ENCODE results near the gene MBOAT1.
A peak's percentile ranks its signal among the peaks of the same experiment; 100 is the strongest.

The MBOAT1 gene

DNA sequence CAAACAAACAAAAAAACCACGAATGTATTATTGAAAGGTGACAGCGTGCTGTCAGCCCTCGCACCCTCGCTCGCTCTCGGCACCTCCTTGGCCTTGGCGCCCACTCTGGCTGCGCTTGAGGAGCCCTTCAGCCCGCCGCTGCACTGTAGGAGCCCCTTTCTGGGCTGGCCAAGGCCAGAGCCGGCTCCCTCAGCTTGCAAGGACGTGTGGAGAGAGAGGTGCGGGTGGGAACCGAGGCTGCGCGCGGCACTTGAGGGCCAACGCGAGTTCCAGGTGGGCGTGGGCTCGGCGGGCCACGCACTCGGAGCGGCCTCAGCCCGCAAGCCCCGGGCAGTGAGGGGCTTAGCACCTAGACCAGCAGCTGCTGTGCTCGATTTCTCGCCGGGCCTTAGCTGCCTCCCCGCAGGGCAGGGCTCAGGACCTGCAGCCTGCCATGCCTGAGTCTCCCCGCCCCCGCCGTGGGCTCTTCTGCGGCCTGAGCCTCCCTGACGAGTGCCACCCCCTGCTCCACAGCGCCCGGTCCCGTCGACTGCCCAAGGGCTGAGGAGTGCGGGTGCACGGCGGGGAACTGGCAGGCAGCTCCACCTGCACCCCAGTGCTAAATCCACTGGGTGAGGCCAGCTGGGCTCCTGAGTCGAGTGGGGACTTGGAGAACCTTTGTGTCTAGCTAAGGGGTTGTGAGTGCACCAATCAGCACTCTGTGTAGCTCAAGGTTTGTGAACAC lies 20.9 kb upstream of the MBOAT1 start:
- no peak for DNase-seq

DNA sequence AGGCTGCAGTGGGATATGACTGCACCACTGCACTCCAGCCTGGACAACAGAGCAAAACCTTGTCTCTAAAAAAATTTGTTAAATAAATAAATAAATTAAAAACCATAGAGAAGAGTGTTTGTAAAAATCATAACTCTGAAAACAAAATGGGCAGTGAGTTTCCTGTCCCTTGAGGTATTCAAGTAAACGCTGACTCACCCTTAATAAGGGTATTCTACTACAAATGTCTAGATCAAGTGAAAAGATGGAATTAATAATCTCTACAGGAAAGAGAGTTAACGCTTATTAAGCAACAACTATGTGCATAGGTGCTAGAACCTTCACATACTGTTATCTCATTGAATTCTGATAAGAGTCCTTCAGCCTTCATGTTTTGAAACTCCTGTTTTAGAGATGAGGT lies 19.9 kb upstream of the MBOAT1 start:
- no peak for DNase-seq

DNA sequence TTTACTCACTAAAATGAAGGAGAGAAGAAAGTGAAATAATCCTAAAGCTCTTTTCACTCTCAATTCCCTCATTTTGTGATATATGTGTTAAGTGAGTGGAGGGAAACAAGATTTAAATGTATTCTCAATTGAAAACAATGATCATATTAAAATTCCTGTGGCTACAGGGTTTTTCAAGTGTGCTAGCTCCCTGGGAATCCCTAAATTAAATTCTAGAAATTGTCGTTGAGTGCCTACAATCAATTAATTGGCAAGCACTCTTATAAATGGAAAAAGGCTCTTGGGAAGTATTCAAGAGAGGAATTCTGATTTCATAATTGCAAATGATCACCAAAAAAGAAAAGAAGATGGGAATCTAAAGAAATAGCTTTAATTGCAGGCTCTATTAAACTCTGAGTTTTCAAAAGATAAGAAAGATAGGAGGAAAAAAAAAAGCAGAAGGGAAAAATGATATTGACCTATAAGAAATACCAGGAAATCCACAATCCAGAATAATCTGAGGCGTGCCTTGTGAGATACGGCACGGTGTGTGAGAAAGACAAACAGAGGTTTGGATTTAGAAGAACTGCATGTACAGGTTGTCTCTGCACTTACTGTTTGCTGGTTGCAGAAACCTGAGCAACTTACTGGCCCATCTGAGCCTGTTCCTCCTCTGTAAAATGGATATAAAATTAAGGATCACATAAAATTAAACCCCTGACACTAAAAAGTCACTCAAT lies 18.3 kb upstream of the MBOAT1 start:
- DNase-seq, result no peak

DNA sequence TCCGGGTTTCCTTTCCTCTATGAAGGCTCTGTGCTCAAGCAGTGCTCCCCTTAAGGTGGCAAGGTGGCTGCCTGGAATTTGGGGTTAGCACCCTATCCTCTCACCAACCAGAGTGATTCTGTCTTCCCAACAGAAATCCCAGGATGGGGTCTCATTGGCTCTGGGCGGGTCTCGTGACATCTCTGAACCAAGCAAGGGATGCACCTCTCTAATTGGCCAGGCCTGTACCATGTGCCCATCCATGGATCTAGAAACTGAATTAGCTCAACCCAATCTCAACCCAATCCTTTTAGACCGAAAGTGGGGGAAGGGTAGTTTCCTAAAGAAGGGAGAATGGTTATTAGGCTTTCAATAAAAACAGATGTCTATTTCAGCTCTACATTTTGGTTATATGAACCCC lies 17.6 kb upstream of the MBOAT1 start:
- DNase-seq, result no peak

DNA sequence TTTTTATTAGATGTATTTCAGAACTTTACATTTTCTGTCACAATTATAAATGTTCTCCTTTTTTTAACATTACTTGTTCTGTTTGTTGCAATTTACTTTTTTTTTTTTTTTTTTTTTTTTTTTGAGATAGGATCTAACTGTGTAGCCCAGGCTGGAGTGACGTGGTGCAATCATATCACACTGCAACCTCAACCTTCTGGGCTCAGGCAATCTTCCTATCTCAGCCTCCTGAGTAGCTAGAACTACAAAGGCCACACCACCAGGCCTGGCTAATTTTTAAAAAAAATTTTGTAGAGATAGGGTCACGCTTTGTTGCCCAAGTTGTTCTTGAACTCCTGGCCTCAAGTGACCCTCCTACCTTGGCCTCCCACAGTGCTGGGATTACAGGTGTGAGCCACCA lies 15.1 kb upstream of the MBOAT1 start:
- DNase-seq, result no peak

DNA sequence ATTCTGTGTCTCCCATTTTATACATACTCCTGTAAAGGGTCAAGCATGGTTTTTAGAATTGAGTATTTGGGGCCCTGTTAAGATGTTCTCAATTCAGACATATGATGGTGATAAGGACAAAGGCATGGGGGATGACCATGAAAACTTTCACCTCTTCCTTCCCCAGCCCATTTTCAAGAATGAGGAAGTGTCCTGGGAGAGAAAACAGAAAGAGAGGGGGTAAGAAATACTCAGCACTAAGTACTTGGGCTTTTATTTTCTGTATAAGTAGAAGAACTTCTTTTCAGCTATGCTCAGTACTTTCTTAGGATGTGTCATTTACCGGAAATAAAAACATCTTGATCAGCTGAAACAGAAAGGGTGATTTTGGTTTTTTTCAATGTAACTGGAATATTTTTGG lies 10.9 kb upstream of the MBOAT1 start:
- peak; percentile 43 to 52 for DNase-seq

DNA sequence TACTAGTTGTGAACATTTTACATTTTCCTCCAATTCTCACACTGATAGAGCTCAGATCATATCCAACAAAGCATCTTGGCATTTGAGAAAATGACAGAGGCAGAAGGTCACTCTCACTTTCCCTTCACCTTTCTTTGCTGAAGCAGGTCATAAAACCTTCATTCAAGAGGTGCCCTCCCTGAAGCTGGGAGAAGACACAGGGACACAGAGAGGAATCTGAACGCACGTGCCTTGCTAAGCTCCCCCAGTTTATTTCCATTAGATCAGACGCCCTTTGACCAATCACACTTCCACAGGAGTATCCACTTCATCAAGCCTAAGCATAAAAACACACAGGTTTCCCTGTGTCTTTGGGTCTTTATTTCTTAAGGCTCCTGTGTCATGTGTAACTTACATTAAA lies 9.2 kb upstream of the MBOAT1 start:
- no peak for DNase-seq

DNA sequence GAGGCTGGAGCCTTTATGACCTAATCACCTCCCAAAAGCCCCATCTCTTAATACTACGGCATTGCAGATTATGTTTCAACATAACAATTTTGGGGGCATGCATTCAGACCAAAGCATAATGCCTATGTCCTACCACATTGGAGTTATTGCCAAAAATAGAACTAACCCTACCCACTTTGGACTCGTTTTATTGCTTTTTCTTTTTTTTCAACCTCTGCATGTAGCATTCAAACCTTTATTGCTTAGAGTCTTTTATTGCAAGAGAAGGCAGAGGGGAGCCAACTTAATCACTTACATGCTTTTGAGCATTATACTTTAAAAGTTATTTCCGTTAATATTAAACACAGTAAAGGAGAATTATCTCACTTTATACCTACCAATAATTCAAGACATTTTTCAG lies 8.1 kb upstream of the MBOAT1 start:
- DNase-seq, result no peak

DNA sequence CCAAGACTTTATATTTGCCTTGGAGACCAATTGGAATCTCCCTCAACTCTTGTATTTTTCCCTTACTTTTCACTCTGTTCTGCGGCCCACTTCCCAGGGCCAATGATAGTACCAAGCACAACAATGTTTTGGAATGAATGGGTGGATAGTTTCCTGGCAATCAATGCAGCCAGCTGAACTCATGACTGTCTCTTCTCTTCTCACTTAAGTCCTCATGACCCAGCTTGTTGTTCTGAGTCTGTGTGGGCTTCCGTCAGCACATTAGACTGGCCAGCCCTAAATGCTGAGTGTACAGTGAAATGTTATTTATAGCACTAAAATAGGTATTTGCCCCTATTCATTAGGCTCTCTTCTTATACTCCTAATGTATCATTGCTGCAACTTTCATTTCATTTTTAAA lies 5.6 kb upstream of the MBOAT1 start:
- DNase-seq, result no peak

DNA sequence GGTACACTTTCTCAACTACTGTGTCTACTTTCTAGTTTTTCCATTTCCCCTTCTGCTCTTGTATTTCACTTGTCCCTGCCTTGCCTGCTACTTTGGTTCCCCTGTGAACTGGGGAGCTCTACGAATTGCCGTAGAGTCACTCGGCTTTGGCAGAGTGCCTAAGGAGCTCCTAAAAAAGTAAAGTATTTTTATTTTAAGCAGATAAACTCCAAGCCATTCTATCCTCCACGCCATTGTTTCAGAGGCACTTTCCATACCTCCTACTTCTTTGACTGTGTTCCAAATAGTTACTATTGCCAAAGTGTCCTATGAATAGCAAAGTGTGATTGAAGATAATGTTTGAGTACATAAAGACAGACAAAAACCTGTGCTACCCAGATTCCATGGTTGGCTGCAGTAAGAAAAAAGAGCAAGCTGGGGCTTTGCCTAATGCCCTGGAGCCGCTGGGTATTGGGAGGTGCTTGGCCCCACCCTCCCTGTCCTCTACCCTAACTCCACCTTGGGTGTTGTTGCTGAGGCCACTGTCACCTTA lies 5.1 kb upstream of the MBOAT1 start:
- DNase-seq, result no peak

DNA sequence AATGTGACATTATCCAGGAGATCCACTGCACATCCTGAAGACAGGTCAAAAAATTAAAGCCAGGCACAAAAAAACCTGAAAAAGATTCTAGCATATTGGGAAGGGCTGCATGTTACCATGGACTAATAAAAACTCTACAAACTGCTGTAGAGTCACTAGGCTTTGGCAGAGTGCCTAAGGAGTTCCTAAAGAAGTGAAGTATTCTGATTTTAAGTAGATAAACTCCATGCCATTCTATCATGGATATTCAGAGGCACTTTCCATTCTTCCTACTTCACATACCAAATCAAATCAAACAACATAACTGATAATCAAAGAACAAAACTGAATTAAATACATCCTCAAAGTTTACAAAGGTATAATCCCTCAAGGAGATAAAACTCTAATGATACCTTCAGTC lies 3.0 kb upstream of the MBOAT1 start:
- DNase-seq, result no peak

DNA sequence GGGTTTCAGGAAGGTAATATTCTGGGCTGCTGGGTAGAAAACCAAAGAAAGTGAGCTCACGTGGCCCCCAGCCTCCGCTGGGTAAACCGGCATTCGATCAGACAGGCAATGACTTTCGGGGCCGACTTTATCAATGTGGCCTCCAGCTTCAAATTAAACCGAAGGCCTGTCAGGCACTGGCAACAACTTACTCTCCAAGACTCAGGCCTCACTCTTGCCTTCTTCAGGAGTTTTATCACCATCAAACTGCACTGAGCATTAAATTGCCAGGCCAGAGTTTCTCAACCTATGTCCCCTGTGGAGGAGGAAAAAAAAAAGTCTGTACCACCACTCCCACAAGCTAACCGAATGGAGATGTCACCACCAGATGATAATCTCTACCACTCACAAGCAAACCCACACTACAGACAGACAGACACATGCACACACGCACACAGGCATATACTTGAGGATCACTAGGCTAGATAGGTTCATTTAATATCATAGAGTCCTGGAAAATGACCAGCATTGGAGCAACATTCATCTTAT lies 1.1 kb upstream of the MBOAT1 start:
- DNase-seq, result peak; percentile 29 to 36

DNA sequence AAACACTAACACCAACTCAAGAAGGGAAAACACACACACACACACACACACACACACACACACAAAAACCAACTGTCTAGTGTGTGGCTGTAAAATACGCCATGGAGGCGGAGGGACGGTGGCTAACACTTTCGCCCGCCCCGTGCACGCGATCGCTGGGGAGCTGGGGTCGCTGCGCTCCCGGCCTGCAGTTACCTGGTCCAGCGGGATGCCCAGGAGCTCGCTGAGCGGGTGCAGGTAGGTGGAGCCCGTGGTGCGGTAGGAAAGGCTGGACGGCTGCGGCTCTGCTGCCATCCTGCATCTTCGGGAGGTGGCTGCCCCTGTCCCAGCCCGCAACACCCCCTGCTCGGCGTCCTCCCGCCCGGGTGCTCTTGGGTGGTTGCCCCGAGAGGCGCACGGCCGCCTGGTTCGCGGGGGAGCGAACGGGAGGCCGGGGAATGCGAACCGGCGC lies 303 bp downstream of the MBOAT1 start:
- peak in 1 of 2 experiments; percentile 51 for DNase-seq

DNA sequence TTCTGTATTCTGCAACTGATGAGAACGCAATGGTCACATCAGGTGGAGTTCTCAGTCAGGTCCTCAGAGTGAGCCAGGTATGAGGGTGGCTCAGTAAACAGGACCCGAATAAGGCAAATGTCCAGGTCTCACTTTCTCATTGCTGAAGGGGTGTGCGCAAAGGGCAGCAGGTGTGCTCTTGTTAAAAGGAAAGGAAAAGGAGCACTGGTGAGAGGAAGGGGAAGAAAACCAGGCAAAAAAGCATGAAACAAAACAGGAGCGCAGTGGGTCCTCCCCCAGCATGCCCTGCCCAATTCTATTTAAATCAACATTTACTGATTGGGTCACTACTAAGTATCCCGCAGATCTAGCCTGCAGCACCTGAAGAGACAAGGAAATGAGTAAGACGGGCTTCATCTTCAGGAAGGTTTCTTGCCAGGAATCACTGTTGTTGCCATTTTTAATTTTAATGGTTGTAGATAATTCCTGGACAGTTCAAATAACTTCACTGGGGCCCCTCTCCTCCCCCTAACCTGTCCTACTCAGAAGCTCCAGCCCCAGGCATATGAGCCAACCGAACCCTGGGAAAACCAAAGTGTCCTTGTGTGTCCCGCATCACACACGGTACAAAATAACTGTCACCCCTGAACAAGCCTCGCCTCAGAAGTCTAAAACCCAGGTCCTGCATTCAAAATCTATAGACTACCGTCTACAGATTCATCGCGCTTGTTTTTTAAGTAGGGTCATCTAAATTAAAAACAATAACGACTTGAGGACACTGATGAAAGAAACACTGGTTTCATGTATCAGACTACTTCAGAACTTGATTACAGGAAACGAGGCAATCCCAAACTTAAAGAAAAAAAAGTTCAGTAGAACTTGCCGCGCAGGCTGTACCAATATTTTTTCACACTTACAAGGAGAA lies 980 bp downstream of the MBOAT1 start:
- peak; percentile 39 to 40 for DNase-seq

DNA sequence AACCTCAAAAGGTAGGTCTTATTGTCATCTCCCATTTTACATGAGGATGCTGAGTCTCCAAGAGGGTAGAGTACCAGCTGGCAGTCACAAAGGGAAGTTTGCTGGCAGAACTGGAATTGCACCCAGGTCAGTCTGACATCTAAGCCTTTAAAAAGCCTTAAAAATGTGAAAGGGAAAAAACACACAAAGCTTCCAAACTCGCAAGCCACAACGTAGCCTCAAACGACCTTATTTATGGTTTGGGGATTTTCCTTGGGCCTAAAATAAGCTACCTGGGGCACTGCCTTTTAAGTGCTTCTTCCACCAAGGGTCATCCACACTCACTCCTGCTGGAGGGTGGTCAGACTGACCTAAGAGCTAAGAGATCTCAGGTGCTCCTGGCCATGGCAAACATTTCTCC lies 2.1 kb downstream of the MBOAT1 start:
- DNase-seq, result no peak

DNA sequence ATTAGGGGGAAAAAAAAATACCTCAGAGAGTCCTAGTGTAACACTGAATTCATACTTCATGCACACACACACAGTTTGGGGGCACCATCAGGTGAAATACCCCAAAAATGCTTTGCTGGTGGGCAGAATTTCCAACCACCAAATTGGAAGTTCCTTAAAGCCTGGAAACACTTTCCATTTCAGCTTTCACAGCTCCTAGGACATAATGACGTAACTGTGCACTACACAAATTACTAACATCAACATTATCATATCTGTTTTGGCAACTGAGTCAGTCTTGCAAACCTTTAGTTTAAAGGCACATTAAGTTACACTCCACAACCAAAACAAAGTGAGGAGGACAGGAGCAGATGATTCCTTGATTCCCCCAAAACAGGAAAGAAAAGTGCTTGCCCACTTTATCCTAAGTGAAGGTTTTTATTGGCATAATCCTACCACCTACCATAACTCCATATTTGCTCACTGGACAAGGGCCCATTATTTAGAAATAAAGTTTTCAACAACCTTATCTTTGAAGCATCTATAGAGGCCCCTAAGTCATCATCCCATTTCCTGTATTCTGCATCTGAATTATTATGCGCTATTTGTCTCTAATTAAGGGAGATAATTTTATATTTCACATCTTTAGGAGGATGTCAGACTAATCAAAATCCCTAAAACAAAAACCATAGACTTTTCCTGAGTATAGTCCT lies 3.4 kb downstream of the MBOAT1 start:
- DNase-seq, result no peak

DNA sequence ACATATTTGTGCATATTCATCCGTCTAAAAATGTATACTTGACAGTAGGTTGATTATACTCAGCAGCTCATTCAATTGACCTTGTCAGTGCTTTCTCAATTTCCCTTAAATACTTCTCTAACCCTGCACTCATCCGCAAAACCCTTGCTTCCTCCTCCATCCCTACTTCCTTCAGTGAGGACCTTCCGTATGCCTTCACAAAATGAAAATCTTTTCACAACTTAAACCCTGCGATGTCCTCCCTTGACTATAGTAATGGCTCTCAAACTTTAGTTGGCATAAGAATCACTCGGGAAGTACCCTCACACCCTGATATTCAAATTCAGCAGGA lies 5.2 kb downstream of the MBOAT1 start:
- DNase-seq, result no peak

DNA sequence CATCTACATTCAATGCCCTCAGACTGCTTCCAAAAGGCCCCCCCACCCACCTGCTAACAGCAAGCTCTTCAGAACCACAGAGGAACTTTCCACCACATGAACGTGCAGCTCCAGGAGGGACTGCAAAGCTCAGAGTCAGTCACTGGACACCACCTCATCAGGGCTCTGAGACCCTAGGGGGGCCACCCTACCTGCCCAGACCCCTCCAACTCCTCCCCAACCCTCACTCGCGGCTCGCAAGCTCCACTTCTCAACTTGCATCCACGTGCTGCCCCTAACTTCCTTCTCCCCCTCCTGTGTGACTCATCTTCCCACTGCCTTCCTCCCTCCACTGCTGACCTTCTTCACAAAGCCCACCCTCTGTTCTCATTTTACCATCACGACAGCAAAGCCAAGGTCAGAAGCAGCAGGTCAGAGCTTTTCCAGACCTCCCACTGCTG lies 6.5 kb downstream of the MBOAT1 start:
- peak; percentile 23 to 36 for DNase-seq

DNA sequence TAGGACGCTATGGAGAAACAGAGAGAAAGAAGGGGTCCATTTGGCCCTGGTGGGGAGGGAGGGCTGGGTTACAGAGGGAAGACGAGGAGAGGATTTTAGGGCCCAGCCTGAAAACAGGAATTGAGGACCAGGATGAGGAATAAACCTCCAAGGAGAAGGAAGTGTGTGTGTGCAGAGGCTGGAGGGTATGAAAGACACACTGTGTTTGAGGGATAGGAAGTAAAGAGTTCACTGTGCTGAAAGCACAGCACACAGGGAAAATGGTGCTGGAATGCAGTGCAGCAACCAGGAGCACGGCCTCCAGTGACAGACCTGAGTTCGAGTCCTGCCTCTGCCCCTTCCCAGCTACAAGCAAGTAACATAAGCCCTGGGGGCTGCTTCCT lies 7.8 kb downstream of the MBOAT1 start:
- peak; percentile 7 to 13 for DNase-seq

DNA sequence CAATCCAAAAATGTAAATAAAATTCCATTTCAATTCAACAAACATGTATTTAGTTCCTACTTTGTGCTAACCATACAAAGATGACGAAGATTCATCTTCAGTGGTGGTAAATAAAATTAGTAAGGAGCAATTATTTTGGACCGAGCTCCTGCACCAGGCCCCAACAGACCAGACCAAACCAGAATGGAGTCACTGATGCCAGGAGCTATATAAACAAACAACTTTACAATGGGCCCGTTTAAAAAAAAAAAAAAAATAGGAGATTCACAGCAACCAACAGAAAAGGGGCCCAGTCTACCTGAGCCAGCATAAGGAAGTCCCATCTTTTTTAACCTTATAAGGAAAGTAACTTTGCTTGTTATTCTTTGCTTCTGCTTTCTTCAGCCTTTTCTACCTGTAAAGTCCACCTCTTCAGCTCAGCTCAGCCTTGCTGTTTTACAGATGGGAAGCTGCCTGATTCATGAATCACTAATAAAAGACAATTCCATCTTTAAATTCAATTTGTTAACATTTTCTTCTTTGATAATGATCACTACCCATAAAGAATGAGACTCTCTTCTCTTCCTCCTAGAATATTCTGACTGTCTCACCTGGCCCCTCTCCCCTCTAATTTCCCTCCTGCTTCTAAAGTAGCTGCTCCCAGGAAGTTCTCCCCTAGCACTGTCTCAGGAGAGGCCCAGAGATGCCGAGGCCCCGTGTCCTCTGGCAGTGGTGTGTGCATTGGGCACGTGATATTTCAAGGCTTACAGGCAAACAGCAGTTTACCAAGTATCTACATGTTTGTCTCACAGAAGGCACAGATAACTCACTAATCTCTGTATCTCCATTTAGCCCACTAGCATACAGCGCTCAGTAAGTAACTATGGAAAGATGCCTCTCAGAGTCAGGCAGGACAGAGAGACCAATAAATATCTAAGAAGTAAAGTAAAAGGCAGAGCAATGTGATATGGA lies 8.4 kb downstream of the MBOAT1 start:
- DNase-seq, result no peak

DNA sequence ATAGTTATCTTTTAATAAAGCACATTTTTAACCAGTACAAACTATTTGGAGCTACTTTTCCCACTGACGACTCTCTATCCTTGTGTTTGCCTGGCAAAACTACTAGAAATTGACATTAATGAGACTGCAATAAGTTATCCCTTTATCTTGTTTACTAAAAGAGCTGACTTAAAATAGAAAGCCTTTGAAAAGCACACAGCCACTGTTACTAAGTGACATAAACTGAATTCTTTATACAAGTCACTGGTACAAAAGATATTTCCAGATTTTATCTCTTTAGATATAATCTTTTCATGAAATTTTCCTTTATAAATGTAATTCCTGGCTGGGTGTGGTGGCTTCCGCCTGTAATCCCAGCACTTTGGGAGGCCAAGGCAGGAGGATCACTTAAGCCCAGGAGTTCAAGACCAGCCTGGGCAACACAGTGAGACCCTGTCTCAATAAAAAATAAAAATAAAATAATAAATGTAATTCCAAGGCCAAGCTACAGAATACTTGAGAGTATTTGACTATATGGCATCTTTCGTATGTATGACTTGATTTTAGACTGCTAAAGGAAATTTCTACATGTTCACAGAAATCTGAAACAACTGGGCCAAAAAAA lies 9.5 kb downstream of the MBOAT1 start:
- DNase-seq, result no peak

Data from Kasumi-1 (cell line).